Measurements from ENCODE around the gene KITLG. TPM values are rescaled to one million over a fixed set of nuclear protein-coding genes. Genes with fewer than 3 reads are reported as not detected.
A peak's percentile ranks its signal among the peaks of the same experiment; 100 is the strongest.
"Not testable (repeated sequence)": the region's sequence is repeated elsewhere in the genome, so short reads cannot be mapped to it uniquely, and the experiment has no call there.

The KITLG gene, protein sequence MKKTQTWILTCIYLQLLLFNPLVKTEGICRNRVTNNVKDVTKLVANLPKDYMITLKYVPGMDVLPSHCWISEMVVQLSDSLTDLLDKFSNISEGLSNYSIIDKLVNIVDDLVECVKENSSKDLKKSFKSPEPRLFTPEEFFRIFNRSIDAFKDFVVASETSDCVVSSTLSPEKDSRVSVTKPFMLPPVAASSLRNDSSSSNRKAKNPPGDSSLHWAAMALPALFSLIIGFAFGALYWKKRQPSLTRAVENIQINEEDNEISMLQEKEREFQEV
- total RNA-seq: 17.9 TPM
- polyA plus RNA-seq (ENCODE audit: insufficient read depth in 1 of 8, insufficient read length in 8 of 8, low replicate concordance in 1 of 8): 10 to 100 TPM; 10.8 to 22.0 (median 13.6) TPM
- long read RNA-seq, donor 1, full-length matches to known transcripts: 5 of 5 reads
- long read RNA-seq, donor 1, partial matches to known transcripts: 0 of 5 reads
- long read RNA-seq, donor 1, other reads (novel, unspliced or antisense): 0 of 5 reads
- long read RNA-seq, donor 2, full-length matches to known transcripts: 1 of 1 reads
- long read RNA-seq, donor 2, partial matches to known transcripts: 0 of 1 reads
- long read RNA-seq, donor 2, other reads (novel, unspliced or antisense): 0 of 1 reads
- long read RNA-seq, donor 3, full-length matches to known transcripts: 6 of 6 reads
- long read RNA-seq, donor 3, partial matches to known transcripts: 0 of 6 reads
- long read RNA-seq, donor 3, other reads (novel, unspliced or antisense): 0 of 6 reads
- long read RNA-seq, donor 4, full-length matches to known transcripts: 4 of 4 reads
- long read RNA-seq, donor 4, partial matches to known transcripts: 0 of 4 reads
- long read RNA-seq, donor 4, other reads (novel, unspliced or antisense): 0 of 4 reads
- long read RNA-seq, donor 5, full-length matches to known transcripts: 10 of 10 reads
- long read RNA-seq, donor 5, partial matches to known transcripts: 0 of 10 reads
- long read RNA-seq, donor 5, other reads (novel, unspliced or antisense): 0 of 10 reads
- long read RNA-seq, donor 6, full-length matches to known transcripts: 9 of 9 reads
- long read RNA-seq, donor 6, partial matches to known transcripts: 0 of 9 reads
- long read RNA-seq, donor 6, other reads (novel, unspliced or antisense): 0 of 9 reads
- long read RNA-seq, donor 7, full-length matches to known transcripts: 4 of 4 reads
- long read RNA-seq, donor 7, partial matches to known transcripts: 0 of 4 reads
- long read RNA-seq, donor 7, other reads (novel, unspliced or antisense): 0 of 4 reads
- long read RNA-seq, donor 8, full-length matches to known transcripts: 7 of 7 reads
- long read RNA-seq, donor 8, partial matches to known transcripts: 0 of 7 reads
- long read RNA-seq, donor 8, other reads (novel, unspliced or antisense): 0 of 7 reads
- long read RNA-seq, donor 9, full-length matches to known transcripts: 3 of 3 reads
- long read RNA-seq, donor 9, partial matches to known transcripts: 0 of 3 reads
- long read RNA-seq, donor 9, other reads (novel, unspliced or antisense): 0 of 3 reads
- long read RNA-seq, donor 10, full-length matches to known transcripts: 10 of 10 reads
- long read RNA-seq, donor 10, partial matches to known transcripts: 0 of 10 reads
- long read RNA-seq, donor 10, other reads (novel, unspliced or antisense): 0 of 10 reads
- long read RNA-seq, donor 11, full-length matches to known transcripts: 4 of 4 reads
- long read RNA-seq, donor 11, partial matches to known transcripts: 0 of 4 reads
- long read RNA-seq, donor 11, other reads (novel, unspliced or antisense): 0 of 4 reads

DNA sequence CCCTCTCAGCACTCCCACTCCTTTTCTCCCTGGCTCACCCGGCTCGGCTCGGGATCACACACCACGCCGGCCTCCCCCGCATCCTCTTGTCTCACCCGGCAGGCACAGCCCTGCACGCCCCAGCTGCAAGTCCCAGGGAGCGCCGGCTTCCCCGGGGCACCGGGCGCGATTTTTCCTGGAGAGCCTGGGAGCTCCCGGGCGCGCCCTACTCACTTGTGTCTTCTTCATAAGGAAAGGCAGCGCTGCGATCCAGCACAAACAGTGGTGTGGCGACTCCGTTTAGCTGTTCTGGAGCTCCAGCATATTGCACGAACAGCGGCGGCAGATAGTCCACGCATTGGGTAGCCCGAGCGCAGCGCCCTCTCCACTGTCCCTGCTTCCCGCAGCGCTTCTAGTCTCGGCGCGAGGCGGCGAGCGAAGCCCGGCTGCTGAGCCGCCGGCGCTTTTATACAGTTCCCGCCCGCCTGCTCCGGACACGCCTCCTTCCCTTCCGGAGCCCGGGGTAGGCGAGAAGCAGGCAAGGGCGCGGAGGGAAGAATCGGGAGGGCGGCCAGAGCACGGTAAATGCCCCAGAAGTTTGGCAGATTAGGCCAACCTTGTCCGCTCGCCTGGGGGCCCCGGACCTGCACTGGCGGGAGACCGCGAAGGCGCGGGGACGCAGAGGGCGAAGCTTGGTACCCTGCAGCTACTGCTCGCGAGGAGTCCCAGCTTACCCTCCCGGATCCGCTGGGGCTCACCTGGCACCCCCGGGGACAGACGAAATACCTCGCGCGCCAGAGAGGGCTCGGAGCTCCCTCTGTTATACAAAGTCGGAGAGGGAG lies at the start of gene KITLG:
TSS of gene KITLG (minus strand) at position 421 of the 821 bp plus-strand sequence. CDS start at position 228, 193 bp downstream.
- peaks cover 9% of the 10 kb centered on the region for H3K27me3 ChIP-seq (ENCODE audit: control insufficient read depth, insufficient read depth, low read length)
- peaks cover 6% of the 10 kb centered on the region for H3K4me1 ChIP-seq (ENCODE audit: control insufficient read depth, insufficient read depth, low read length)
- peak within 1 kb of the TSS; percentile 88 for H3K27ac ChIP-seq (ENCODE audit: low read length)
- H3K4me3 ChIP-seq (ENCODE audit: low read length): peak within 1 kb of the TSS; percentile 76
- H3K9me3 ChIP-seq (replicated peaks; ENCODE audit: control insufficient read depth, low read depth, low read length): no peaks in the 10 kb centered on the region
- H3K36me3 ChIP-seq (ENCODE audit: control insufficient read depth, insufficient read depth, low read length): no peaks in the 10 kb centered on the region
- DNase-seq: peak; percentile 92
- WGBS (ENCODE audit: insufficient coverage): under 1% methylated on average over 72 of the region's 73 CpGs

- Histone ChIP-seq H3K4me3 (ENCODE audit: low read length) (no peak overlapping the region), H3K27me3 (ENCODE audit: control insufficient read depth, insufficient read depth, low read length) (no peaks in the 10 kb centered on the region), H3K9me3 (replicated peaks; ENCODE audit: control insufficient read depth, low read depth, low read length) (no peaks in the 10 kb centered on the region), H3K4me1 (ENCODE audit: control insufficient read depth, insufficient read depth, low read length) (no peaks in the 10 kb centered on the region), H3K27ac (ENCODE audit: low read length) (no peak overlapping the region), H3K36me3 (ENCODE audit: control insufficient read depth, insufficient read depth, low read length) (no peaks in the 10 kb centered on the region)
- DNase-seq: peak; percentile 70
- WGBS (ENCODE audit: insufficient coverage): 8% methylated on average over 2 of the region's 2 CpGs
These were observed 48.7 kb upstream of the KITLG start for GRCh38 chr12:88628856-88629509.

- H3K4me3 ChIP-seq (ENCODE audit: low read length); H3K36me3 ChIP-seq (ENCODE audit: control insufficient read depth, insufficient read depth, low read length); DNase-seq; H3K27ac ChIP-seq (ENCODE audit: low read length); H3K4me1 ChIP-seq (ENCODE audit: control insufficient read depth, insufficient read depth, low read length); H3K27me3 ChIP-seq (ENCODE audit: control insufficient read depth, insufficient read depth, low read length); H3K9me3 ChIP-seq (replicated peaks; ENCODE audit: control insufficient read depth, low read depth, low read length): not testable (repeated sequence)
- no CpG with 5 or more reads among the region's 1 CpG for WGBS (ENCODE audit: insufficient coverage)
These were observed 47.8 kb upstream of the KITLG start for GRCh38 chr12:88628035-88628434.

GRCh38 chr12:88627501-88627900 lies 47.2 kb upstream of the KITLG start:
- no peaks in the 10 kb centered on the region for H3K4me1 ChIP-seq (ENCODE audit: control insufficient read depth, insufficient read depth, low read length)
- no peak for DNase-seq
- H3K27ac ChIP-seq (ENCODE audit: low read length): no peak overlapping the region
- no CpG with 5 or more reads among the region's 1 CpG for WGBS (ENCODE audit: insufficient coverage)
- no peaks in the 10 kb centered on the region for H3K36me3 ChIP-seq (ENCODE audit: control insufficient read depth, insufficient read depth, low read length)
- no peak overlapping the region for H3K4me3 ChIP-seq (ENCODE audit: low read length)
- H3K9me3 ChIP-seq (replicated peaks; ENCODE audit: control insufficient read depth, low read depth, low read length): no peaks in the 10 kb centered on the region
- no peaks in the 10 kb centered on the region for H3K27me3 ChIP-seq (ENCODE audit: control insufficient read depth, insufficient read depth, low read length)

GRCh38 chr12:88625356-88625755 lies 45.1 kb upstream of the KITLG start:
- no peaks in the 10 kb centered on the region for H3K4me1 ChIP-seq (ENCODE audit: control insufficient read depth, insufficient read depth, low read length)
- DNase-seq: no peak
- H3K36me3 ChIP-seq (ENCODE audit: control insufficient read depth, insufficient read depth, low read length): no peaks in the 10 kb centered on the region
- no peaks in the 10 kb centered on the region for H3K27me3 ChIP-seq (ENCODE audit: control insufficient read depth, insufficient read depth, low read length)
- no peaks in the 10 kb centered on the region for H3K9me3 ChIP-seq (replicated peaks; ENCODE audit: control insufficient read depth, low read depth, low read length)
- WGBS (ENCODE audit: insufficient coverage): 36% methylated on average over 6 of the region's 7 CpGs
- no peak overlapping the region for H3K27ac ChIP-seq (ENCODE audit: low read length)
- no peak overlapping the region for H3K4me3 ChIP-seq (ENCODE audit: low read length)

DNA sequence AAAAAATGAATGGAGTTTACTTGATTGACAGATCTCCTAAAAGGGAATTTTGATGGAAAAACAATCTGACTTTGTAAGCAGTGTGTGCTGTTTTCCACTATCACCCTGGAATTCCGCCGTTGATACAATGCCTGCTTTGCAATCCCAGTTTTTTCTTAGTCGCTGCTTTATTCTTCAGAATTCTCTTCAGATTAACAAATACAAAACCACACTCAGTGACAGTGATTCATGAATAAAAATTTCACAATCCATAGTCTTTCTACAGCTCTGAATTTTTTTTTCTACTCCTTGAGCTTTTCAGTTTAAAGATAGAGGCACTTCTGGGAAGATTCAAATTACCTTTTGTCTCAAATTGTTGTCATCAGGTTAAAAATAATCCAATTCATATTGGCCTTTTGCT lies 44.6 kb upstream of the KITLG start:
- H3K36me3 ChIP-seq (ENCODE audit: control insufficient read depth, insufficient read depth, low read length): no peaks in the 10 kb centered on the region
- DNase-seq: no peak
- H3K4me1 ChIP-seq (ENCODE audit: control insufficient read depth, insufficient read depth, low read length): no peaks in the 10 kb centered on the region
- H3K4me3 ChIP-seq (ENCODE audit: low read length): no peak overlapping the region
- 65% methylated on average over 3 of the region's 3 CpGs for WGBS (ENCODE audit: insufficient coverage)
- no peaks in the 10 kb centered on the region for H3K27me3 ChIP-seq (ENCODE audit: control insufficient read depth, insufficient read depth, low read length)
- no peak overlapping the region for H3K27ac ChIP-seq (ENCODE audit: low read length)
- no peaks in the 10 kb centered on the region for H3K9me3 ChIP-seq (replicated peaks; ENCODE audit: control insufficient read depth, low read depth, low read length)

DNA sequence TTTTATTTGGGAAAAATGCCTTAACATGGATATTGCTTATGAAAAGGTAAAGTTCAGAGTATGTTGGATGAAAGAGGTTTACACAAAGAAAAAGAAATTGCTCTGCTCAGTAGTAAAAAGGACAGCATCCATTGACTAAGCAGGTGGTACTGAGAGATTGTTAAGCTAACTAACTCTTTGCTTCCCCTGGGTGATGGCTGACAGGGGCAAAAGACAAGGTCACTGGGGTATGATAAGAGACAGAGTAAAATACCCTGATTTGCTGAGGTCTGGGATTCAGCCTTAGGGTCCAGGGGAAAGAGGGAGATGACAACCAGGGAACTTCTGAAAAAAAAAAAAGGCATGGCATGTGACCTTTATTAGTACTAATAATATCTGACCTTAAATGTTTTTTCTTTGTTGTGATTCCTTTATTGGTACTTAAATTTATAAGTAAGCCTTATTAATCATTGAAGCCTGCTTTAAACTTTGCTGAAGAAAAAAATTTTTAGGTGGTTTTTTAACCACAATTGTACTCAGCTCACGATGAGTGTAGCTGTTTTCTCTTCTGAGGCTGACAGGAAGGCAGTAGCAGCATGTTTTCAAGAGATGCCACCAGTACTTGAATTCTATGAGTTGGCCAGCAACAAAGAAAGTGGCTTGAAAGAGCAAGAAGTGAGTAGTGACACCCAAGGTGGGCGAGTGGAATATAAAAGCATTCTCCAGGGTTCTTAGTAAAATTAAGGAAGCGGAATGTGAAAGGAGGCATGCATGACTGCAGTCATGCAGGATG lies 43.7 kb upstream of the KITLG start:
- Histone ChIP-seq H3K27me3 (ENCODE audit: control insufficient read depth, insufficient read depth, low read length) (no peaks in the 10 kb centered on the region), H3K27ac (ENCODE audit: low read length) (no peak overlapping the region), H3K9me3 (replicated peaks; ENCODE audit: control insufficient read depth, low read depth, low read length) (no peaks in the 10 kb centered on the region), H3K4me3 (ENCODE audit: low read length) (no peak overlapping the region), H3K36me3 (ENCODE audit: control insufficient read depth, insufficient read depth, low read length) (no peaks in the 10 kb centered on the region), H3K4me1 (ENCODE audit: control insufficient read depth, insufficient read depth, low read length) (no peaks in the 10 kb centered on the region)
- DNase-seq: no peak
- WGBS (ENCODE audit: insufficient coverage): 69% methylated on average over 2 of the region's 3 CpGs

GRCh38 chr12:88617352-88617751 lies 37.1 kb upstream of the KITLG start:
- no peaks in the 10 kb centered on the region for H3K4me1 ChIP-seq (ENCODE audit: control insufficient read depth, insufficient read depth, low read length)
- H3K9me3 ChIP-seq (replicated peaks; ENCODE audit: control insufficient read depth, low read depth, low read length): no peaks in the 10 kb centered on the region
- no CpG with 5 or more reads among the region's 1 CpG for WGBS (ENCODE audit: insufficient coverage)
- H3K27me3 ChIP-seq (ENCODE audit: control insufficient read depth, insufficient read depth, low read length): no peaks in the 10 kb centered on the region
- H3K27ac ChIP-seq (ENCODE audit: low read length): no peak overlapping the region
- no peak for DNase-seq
- H3K4me3 ChIP-seq (ENCODE audit: low read length): no peak overlapping the region
- H3K36me3 ChIP-seq (ENCODE audit: control insufficient read depth, insufficient read depth, low read length): no peaks in the 10 kb centered on the region

Measured in muscle of leg (tissue), 16 donors.